GM19193 (cell line): ENCODE data around the gene WT1.

Experiments
- POLR2A ChIP-seq: IDR thresholded peaks from 4 replicates; pipeline ENCODE4 v1.6.1; 2011; ENCODE audit not compliant: insufficient read depth, insufficient read length; ENCODE audit errors: extremely low read depth

WT1 gene

GRCh38 chr11:32420139-32420538 lies 15.2 kb downstream of the WT1 start:
- no peak for TF ChIP-seq POLR2A

GRCh38 chr11:32418836-32419235 lies 16.5 kb downstream of the WT1 start:
- TF ChIP-seq POLR2A, result no peak

GRCh38 chr11:32417806-32418205 lies 17.5 kb downstream of the WT1 start:
- no peak for TF ChIP-seq POLR2A

- no peak for TF ChIP-seq POLR2A
Measured at GRCh38 chr11:32416301-32416700, 19.0 kb downstream of the WT1 start.

GRCh38 chr11:32414925-32415324 lies 20.4 kb downstream of the WT1 start:
- TF ChIP-seq POLR2A, result no peak

GRCh38 chr11:32411942-32412615 lies 23.3 kb downstream of the WT1 start:
- TF ChIP-seq POLR2A, result no peak

- no peak for TF ChIP-seq POLR2A
Measured at GRCh38 chr11:32405592-32405991, 29.7 kb downstream of the WT1 start.

- TF ChIP-seq POLR2A, result no peak
Measured at GRCh38 chr11:32402836-32403235, 32.5 kb downstream of the WT1 start.

- no peak for TF ChIP-seq POLR2A
Measured at GRCh38 chr11:32400670-32401369, 34.5 kb downstream of the WT1 start.

GRCh38 chr11:32400196-32400595 lies 35.1 kb downstream of the WT1 start:
- no peak for TF ChIP-seq POLR2A

GRCh38 chr11:32396991-32397390 lies 38.3 kb downstream of the WT1 start:
- TF ChIP-seq POLR2A, result no peak

GRCh38 chr11:32396331-32396730 lies 39.0 kb downstream of the WT1 start:
- TF ChIP-seq POLR2A, result no peak

- no peak for TF ChIP-seq POLR2A
Measured at GRCh38 chr11:32395127-32395526, 40.2 kb downstream of the WT1 start.

- TF ChIP-seq POLR2A, result no peak
Measured at GRCh38 chr11:32392840-32393239, 42.5 kb downstream of the WT1 start.

GRCh38 chr11:32391956-32392553 lies 43.3 kb downstream of the WT1 start:
- no peak for TF ChIP-seq POLR2A

- no peak for TF ChIP-seq POLR2A
Measured at GRCh38 chr11:32391479-32391878, 43.9 kb downstream of the WT1 start.

- TF ChIP-seq POLR2A, result no peak
Measured at GRCh38 chr11:32390712-32391111, 44.6 kb downstream of the WT1 start.
